ENCODE data around the gene ZNF554. TPM values are rescaled to one million over a fixed set of nuclear protein-coding genes. Genes with fewer than 3 reads are reported as not detected.

The ZNF554 gene
- polyA plus RNA-seq, 1 experiment = 2.0 TPM

GRCh38 chr19:2841855-2842574, 22.3 kb downstream of the ZNF554 start:
- Histone ChIP-seq H3K4me3 (ENCODE audit: low read depth, low read length) (peak overlapping the region; percentile 79), H3K9me3 (ENCODE audit: control insufficient read depth, insufficient read depth, low read length) (peaks cover 54% of the 10 kb centered on the region), H3K27ac (ENCODE audit: low read depth, low read length) (no peak overlapping the region), H3K27me3 (ENCODE audit: control insufficient read depth, insufficient read depth, low read length) (no peaks in the 10 kb centered on the region)
- ChIA-PET POLR2A (interaction anchor here (1.0 to 1.8 kb wide), 2 partner anchors 109 to 366 kb away, joined by 3 to 9 read pairs; partner anchors contain the start of gene GADD45B), CTCF (interaction anchor here (1.3 kb wide), 1 partner anchor 9 kb away, joined by 7 read pairs; no protein-coding TSS in a partner anchor)
- TF ChIP-seq CTCF (IDR thresholded peaks at IDR 0.05; ENCODE audit: low read depth, low read length) = no peak
- no peak for DNase-seq (ENCODE audit: low read depth, low spot score)

- TF ChIP-seq CTCF (IDR thresholded peaks at IDR 0.05; ENCODE audit: low read depth, low read length) = no peak
- no peaks in the 10 kb centered on the region for H3K27me3 ChIP-seq (ENCODE audit: control insufficient read depth, insufficient read depth, low read length)
- H3K9me3 ChIP-seq (ENCODE audit: control insufficient read depth, insufficient read depth, low read length) = peaks cover 51% of the 10 kb centered on the region
- ChIA-PET POLR2A (no interaction called here), CTCF (no interaction called here)
- no peak for DNase-seq (ENCODE audit: low read depth, low spot score)
- no peak overlapping the region for H3K27ac ChIP-seq (ENCODE audit: low read depth, low read length)
- H3K4me3 ChIP-seq (ENCODE audit: low read depth, low read length) = no peak overlapping the region
Measured at GRCh38 chr19:2845107-2845506, 25.4 kb downstream of the ZNF554 start.

GRCh38 chr19:2846180-2846894, 26.7 kb downstream of the ZNF554 start:
- POLR2A ChIA-PET = no interaction called here
- no peak for DNase-seq (ENCODE audit: low read depth, low spot score)
- Histone ChIP-seq H3K4me3 (ENCODE audit: low read depth, low read length) (no peak overlapping the region), H3K27me3 (ENCODE audit: control insufficient read depth, insufficient read depth, low read length) (no peaks in the 10 kb centered on the region), H3K9me3 (ENCODE audit: control insufficient read depth, insufficient read depth, low read length) (peaks cover 52% of the 10 kb centered on the region), H3K27ac (ENCODE audit: low read depth, low read length) (no peak overlapping the region)
- CTCF ChIA-PET = no interaction called here
- TF ChIP-seq CTCF (IDR thresholded peaks at IDR 0.05; ENCODE audit: low read depth, low read length) = no peak

GRCh38 chr19:2847507-2847906, 27.8 kb downstream of the ZNF554 start:
- POLR2A ChIA-PET = no interaction called here
- no peak overlapping the region for H3K27ac ChIP-seq (ENCODE audit: low read depth, low read length)
- no peak for TF ChIP-seq CTCF (IDR thresholded peaks at IDR 0.05; ENCODE audit: low read depth, low read length)
- H3K4me3 ChIP-seq (ENCODE audit: low read depth, low read length) = no peak overlapping the region
- no peak for DNase-seq (ENCODE audit: low read depth, low spot score)
- no peaks in the 10 kb centered on the region for H3K27me3 ChIP-seq (ENCODE audit: control insufficient read depth, insufficient read depth, low read length)
- H3K9me3 ChIP-seq (ENCODE audit: control insufficient read depth, insufficient read depth, low read length) = peaks cover 61% of the 10 kb centered on the region
- CTCF ChIA-PET = interaction anchor here (1.5 kb wide), 1 partner anchor 40 kb away, joined by 3 read pairs; no protein-coding TSS in a partner anchor

GRCh38 chr19:2848616-2849015, 28.9 kb downstream of the ZNF554 start:
- DNase-seq (ENCODE audit: low read depth, low spot score) = peak; percentile 29
- TF ChIP-seq CTCF (IDR thresholded peaks at IDR 0.05; ENCODE audit: low read depth, low read length) = no peak
- Histone ChIP-seq H3K9me3 (ENCODE audit: control insufficient read depth, insufficient read depth, low read length) (peaks cover 68% of the 10 kb centered on the region), H3K27ac (ENCODE audit: low read depth, low read length) (no peak overlapping the region), H3K4me3 (ENCODE audit: low read depth, low read length) (no peak overlapping the region), H3K27me3 (ENCODE audit: control insufficient read depth, insufficient read depth, low read length) (no peaks in the 10 kb centered on the region)
- ChIA-PET POLR2A (interaction anchor here (0.6 kb wide), 1 partner anchor 11 kb away, joined by 5 read pairs; no protein-coding TSS in a partner anchor), CTCF (interaction anchor here (1.5 kb wide), 1 partner anchor 38 kb away, joined by 3 read pairs; no protein-coding TSS in a partner anchor)

Measured in AG04450 (cell line).